HG03108 (cell line): ENCODE results near the gene SPACA6.

Experiments
- ATAC-seq: cut with Tn5 transposase; IDR thresholded peaks from one replicate; pipeline ENCODE4 v1.9.1; 2021; ENCODE audit warnings: moderate library complexity; ENCODE audit not compliant: unreplicated experiment

Gene SPACA6

DNA sequence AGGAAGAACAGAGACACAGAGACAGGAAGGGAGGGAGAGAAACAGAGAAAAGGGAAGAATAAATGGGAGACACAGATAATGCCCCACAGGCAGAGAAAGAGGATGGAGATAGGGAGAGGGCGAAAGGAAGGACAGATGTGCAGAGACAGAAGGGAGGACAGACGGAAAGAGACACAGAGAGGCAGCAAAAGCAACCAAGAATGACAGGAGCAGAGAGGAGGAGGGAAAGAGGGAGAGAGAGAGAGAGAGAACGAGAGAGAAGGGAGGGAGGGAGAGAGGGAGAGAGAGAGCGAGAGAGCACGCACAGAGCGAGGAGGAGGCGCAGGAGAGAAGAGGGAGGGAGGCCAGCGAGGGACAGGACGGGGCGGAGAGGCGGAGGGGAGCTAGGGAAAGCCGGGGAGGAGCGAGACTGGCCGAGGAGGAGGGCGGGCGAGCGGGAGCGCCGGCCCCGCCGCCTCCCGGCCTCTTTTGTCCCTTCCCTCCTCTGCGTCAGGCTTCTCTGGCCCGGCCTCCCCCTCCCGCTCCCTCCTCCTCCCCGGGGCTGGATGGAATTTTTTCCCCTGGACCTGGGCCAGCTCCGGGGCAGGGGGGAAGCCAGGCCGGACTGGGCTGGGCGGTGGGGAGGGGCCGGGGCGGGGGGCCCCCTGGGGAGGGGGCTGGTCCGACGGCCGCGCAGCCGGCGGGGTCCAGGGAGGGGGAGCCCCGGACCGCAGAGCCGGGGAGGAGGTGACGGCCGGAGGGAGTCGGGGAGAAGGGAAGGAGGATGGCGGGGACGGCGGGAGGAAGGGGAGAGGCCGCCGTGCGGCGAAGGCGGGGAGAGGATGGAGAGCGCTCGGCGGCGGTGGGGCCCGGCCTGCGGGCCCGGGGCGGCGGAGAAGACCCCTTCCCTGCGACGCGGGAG, 4.2 kb upstream of the SPACA6 start:
- ATAC-seq, result no peak

DNA sequence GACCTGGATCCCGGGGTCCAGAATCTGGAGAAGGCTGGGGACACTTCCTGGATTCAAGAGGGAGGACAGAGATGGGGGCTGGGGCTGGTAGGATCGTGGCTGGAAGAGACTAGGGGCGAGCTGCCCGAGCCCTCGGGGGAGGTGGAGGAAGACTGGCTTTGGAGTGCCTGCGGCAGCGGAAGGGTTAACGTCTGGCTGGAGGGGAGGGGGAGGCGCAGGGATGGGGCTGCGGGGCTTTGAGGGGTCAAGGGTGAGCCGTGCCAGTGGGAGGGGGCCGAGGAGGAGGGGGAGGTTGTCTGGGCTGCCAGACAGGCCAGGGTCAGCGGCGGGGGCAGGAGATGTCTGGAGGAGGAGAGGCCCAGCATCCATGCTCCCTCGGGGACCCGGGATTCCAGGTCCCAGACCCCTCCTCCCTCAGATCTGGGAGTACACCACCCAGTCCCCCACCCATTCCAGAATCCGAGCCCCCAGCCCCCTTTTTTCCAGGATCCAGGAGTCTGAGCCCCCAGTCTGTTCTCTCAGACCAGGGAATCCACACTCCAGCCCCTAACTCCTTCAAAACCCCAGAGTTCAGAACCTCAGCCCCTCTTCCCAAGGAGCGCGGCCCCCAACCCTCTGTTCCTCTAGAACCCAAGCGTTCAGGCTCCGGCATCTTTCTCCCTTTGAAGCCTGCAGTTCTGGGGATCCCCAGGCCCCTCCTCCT, 3.2 kb upstream of the SPACA6 start:
- ATAC-seq, result no peak

DNA sequence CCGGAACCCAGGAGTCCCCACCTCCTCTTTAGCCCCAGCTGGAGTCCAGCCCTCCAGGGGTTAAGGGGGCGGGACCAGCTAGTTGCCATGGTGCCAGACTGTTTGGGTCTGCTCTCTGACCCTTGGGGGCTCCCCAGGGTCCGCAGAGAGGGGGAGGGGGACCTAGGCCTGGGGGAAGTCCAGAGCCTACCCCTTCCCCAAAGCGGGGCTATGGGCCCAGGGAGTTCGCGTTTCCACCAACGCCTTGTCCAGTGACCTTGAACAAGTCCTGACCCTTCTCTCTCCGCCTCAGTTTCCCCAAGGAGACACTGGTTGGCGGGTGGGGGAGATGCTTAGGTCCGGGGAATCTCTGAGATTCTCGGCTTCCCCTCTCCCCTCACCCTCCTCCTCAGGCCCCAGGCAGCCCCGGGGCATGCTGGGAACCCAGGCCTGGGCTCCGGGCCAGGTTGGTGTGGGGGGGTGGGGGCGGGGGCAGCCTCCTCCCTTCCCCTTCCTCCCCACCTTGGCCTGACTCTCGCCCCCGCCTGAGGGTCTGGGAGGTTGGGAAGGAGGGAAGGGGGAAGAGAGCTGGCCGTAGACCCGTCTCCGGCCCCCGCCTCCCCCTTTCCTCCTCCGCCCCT, 2.6 kb upstream of the SPACA6 start:
- no peak for ATAC-seq

GRCh38 chr19:51691074-51691583, 2.0 kb upstream of the SPACA6 start:
- ATAC-seq, result no peak

GRCh38 chr19:51691584-51692428, 1.3 kb upstream of the SPACA6 start:
- no peak for ATAC-seq

GRCh38 chr19:51692468-51692867, 662 bp upstream of the SPACA6 start:
- ATAC-seq, result no peak

DNA sequence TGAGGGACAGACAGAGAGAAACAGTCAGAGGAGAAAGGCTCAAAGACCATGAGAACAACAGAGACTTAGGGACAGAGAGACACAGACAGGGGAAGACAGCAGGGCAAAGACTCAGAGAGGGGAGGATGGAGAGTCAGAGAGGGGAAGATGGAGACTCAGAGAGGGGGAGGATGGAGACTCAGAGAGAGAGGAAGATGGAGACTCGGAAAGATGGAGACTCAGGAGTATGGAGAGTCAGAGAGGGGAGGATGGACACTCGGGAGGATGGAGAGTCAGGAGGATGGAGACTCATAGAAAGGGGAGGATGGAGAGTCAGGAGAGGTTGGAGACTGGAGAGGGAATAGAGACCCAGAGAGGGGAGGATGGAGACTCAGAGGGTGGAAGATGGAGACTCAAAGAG, 689 bp downstream of the SPACA6 start:
- no peak for ATAC-seq

GRCh38 chr19:51694318-51695085, 1.4 kb downstream of the SPACA6 start:
- no peak for ATAC-seq

DNA sequence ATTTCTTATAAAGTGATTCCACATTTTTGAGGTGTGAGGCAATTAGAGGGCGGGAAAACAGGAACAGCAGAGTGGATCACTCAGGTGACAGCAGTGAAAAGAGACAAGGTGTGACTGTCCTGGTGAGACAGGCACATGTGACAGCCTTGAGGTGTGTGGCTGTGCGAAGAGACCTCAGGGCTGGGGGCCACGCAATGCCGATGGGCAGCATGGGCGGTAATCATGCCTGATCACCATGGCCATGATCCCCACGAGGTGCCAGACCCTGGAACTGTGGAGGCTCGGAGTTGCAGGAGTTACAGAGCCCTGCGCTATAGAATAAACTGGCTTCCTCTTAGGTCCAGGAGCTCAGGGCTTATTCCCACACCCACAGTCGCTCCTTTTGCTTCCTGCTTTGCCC, 2.0 kb downstream of the SPACA6 start:
- ATAC-seq, result no peak

DNA sequence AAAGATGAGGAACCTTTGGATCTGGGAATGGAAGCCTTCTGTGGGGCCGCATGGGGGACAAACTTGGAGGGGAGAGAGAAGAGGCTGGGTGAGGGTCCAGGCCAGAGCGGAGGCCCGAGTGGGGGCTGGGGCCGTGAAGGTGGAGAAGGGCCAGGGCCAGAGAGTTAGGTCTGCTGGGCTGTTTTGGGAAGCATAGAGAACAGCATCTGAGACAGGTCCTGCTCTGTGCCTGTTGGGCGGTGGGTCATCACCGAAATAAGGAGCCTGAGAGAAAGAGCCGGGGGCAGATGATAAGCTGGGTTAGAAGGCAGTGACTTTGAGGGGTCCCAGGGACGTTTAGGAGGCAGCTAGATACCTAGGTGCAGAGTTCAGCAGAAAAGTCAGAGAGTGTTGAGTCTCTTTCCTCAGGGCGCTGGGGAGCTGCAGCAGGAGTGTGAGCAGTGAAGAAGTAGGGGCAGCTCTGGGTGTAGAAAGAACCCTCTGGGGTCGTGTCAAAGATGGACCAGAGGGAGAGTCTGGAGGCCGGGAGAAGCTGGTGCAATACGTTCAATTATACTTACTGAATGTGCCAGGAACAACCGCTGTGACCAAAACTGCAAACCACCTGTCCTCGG, 2.7 kb downstream of the SPACA6 start:
- ATAC-seq, result no peak

DNA sequence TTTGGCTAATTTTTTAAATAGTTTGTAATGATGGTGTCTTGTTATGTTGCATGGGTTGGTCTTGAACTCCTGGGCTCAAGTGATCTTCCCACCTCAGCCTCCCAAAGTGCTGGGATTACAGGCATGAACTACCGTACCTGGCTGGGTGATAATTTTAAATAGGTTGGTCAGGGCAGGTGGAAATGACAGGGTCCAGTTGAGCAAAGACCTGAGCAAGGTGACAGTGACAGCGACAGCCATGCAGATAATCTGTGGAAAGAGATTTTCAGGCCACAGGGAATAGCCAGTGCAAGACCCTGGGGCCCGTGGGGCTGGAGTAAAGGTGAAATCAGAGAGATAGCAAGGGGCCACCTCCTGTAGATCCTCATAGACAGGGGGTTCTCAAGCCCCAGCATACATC, 3.5 kb downstream of the SPACA6 start:
- ATAC-seq, result no peak

DNA sequence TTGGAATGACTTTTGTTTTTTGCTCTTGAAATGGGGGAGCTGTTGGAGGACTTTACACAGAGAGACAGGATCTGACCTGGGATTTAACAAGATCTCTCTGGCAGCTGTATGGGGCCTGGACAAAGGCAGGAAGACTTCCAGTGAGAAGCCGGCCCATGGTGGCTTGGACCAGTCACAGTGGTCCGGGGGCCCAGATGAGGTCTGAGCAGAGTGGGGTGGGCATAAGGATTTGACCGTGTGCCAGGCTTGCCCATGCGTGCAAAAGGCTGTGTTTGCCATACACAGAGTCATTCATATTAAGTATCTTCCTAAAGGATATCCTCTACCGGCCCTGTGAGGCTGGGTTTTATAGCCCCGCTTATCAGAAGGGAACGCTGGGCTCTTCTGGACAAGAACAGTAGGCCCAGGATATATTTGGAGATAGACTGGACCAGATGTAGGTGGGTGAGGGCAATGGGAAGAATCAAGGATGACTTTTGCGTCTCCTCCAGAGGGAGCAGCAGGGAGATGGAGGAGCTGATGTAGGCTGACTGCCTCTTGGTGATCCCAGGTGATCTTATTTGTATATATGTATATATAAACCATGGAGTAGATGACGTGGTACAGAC, 4.1 kb downstream of the SPACA6 start:
- ATAC-seq, result no peak

DNA sequence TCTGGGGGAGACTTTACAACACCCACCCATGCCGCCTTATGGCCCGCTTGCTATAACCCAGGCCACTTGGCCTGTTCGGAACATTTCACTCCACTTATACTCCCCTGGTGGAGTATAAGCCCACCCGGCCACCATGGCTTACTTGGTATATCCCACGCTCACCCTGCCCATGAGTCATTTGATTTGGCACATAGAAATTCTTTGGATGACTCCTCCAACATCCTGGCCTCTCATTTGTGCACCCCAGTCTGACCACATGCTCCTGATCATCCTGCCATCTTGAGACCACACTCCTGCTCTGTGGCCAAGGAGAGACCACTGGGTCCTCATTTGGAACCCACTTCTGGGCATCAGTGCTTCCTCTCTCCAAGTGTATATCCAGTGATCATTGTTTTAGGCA, 5.2 kb downstream of the SPACA6 start:
- ATAC-seq, result no peak

DNA sequence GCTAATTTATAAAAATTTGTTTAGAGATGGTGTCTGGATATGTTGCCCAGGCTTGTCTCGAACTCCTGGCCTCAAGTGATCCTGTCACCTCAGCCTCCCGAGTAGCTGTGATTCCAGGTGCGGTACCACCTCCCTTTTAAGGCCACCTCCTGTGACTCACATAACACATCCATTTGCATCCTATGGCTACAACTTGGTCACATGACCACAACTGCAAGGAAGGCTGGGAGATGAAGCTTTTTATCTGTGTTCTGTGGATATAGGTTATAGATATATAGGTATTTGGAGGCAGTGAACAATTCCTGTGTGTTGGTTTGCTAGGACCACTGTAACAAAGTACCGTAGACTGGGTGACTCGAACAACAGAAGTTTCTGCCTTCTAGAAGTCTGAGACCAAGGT, 6.0 kb downstream of the SPACA6 start:
- no peak for ATAC-seq

DNA sequence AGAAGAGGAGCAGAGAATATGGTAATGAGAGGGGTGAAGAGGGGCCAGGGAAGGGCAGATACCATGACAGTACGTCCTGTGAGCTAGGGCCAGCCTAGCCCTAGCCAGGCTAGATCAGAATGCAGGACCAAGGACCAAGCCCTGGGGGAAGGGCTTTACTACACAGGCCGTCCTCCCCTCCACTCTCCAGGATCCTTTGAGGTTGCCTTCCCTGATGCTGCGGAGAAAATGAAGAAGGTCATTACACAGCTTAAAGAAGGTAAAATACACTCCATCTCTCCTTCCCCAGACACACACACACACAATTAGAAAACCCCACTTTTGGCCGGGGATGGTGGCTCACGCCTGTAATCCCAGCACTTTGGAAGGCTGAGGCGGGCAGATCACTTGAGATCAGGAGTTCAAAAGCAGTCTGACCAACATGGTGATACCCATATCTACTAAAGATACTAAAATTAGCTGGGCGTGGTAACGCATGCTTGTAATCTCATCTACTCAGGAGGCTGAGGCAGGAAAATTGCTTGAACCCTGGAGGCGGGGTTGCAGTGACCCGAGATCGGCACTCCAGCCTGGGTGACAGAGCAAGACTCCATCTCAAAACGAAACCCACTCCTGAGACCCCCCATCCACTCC, 8.5 kb downstream of the SPACA6 start:
- ATAC-seq, result no peak

DNA sequence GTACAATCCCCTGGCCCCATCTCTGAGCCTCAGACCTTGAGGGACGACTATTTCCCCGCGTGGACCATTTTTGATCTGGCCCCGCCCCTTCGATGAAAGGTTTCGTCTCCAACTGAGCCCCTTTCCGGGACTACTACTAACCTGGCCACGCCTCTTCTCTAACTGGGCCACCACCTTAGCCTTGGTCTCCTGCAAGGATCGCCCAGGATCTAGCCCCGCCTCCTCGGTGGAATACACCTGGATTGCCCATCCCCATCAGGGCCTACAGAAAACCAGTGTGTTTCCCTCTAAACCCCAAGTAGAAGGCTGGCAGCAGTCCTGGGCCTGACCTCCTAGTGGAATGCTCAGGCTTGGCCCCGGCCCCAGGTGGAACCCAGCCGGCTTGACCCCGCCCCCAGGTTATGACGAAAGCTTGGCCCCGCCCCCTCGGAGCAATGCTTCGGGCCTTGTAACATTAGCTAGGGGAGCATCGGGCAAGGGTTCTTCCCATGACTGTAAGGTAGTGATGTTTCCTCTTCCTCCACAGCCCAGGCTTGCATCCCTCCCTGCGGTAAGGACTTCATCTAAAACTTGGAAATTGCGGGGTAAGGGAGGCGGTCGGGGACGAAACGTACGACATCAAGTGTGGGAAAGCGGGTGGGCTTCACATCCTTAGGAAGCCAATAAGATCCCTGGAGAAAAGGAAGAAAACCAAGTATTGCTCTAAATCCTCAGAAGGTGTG, 9.1 kb downstream of the SPACA6 start:
- ATAC-seq, result no peak

DNA sequence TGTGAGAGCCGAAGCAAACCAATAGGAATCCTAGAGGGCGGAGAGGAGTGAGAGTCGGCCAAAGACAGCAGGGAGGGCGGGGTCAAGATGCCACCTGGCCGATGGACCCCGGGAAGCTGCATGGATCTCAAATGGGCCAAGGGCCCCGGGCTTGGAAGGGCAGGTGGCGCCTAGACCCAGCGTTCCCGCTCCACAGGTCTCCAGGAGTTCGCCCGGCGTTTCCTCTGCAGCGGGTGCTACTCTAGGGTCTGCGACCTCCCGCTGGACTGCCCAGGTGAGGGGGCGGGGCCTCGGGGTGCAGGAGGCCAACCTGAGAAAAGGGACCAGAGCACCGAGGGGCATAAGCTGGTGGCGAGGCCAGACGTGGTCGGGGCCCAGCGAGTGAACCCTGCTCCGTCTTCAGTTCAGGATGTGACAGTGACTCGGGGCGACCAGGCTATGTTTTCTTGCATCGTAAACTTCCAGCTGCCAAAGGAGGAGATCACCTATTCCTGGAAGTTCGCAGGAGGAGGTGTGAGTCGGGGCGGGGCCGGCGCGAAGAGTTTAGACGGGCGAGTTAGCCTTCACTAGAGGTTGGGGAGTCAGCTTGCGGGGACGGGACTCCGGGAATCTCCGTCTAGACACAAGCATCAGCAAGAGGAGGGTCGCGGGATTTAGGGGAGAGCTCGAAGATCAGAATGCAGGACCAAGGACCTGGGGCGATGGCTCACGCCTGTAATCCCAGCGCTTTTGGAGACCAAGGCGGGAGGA, 9.9 kb downstream of the SPACA6 start:
- no peak for ATAC-seq
